Measurements from ENCODE around the gene HVCN1.

DNA sequence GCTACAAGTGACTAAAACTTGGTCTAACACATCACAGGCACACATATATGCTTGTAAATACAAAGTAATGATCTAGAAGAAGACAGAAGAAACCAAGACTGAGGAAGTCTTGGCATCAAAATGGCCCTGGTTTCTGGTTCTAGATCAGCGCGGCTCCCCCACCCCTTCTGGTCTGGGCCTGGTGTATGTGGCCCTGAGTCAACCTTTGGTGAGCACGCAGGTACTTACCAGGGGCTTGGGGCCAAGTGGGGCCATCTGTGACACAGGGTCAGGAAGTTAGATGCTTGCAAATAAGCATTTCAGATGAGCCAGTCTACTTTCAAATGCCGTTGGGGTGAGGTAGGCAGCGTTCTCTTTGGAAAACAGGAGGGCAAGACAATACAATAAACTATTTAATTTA lies 13.2 kb upstream of the HVCN1 start:
- TF ChIP-seq SKIL (CRISPR knock-in tag; IDR thresholded peaks at IDR 0.05; ENCODE audit: borderline replicate concordance) (no peak), IRX3 (CRISPR knock-in tag; IDR thresholded peaks at IDR 0.05; ENCODE audit: borderline replicate concordance, low read depth) (no peak), SRF (IDR thresholded peaks at IDR 0.05; ENCODE audit: low read depth, low read length) (no peak), REST (IDR thresholded peaks at IDR 0.05; ENCODE audit: borderline replicate concordance in 1 of 2, low read depth in 1 of 2, low read length in 2 of 2) (no peak), TAF1 (CRISPR knock-in tag; IDR thresholded peaks at IDR 0.05) (no peak), POLR2A (IDR thresholded peaks at IDR 0.05; ENCODE audit: insufficient read depth in 1 of 2, low read depth in 2 of 2, low read length in 2 of 2) (no peak), ZNF382 (CRISPR knock-in tag; IDR thresholded peaks at IDR 0.05; ENCODE audit: borderline replicate concordance) (no peak), HIVEP1 (CRISPR knock-in tag; IDR thresholded peaks at IDR 0.05) (no peak), ZNF225 (CRISPR knock-in tag; IDR thresholded peaks at IDR 0.05) (no peak), ZNF740 (CRISPR knock-in tag; IDR thresholded peaks at IDR 0.05) (no peak), KLF9 (CRISPR knock-in tag; IDR thresholded peaks at IDR 0.05; ENCODE audit: low read depth) (no peak)
- TF ChIP-seq, protein P1, sequence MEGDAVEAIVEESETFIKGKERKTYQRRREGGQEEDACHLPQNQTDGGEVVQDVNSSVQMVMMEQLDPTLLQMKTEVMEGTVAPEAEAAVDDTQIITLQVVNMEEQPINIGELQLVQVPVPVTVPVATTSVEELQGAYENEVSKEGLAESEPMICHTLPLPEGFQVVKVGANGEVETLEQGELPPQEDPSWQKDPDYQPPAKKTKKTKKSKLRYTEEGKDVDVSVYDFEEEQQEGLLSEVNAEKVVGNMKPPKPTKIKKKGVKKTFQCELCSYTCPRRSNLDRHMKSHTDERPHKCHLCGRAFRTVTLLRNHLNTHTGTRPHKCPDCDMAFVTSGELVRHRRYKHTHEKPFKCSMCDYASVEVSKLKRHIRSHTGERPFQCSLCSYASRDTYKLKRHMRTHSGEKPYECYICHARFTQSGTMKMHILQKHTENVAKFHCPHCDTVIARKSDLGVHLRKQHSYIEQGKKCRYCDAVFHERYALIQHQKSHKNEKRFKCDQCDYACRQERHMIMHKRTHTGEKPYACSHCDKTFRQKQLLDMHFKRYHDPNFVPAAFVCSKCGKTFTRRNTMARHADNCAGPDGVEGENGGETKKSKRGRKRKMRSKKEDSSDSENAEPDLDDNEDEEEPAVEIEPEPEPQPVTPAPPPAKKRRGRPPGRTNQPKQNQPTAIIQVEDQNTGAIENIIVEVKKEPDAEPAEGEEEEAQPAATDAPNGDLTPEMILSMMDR (CRISPR knock-in tag; IDR thresholded peaks at IDR 0.05) = no peak
- TF ChIP-seq, protein P2, sequence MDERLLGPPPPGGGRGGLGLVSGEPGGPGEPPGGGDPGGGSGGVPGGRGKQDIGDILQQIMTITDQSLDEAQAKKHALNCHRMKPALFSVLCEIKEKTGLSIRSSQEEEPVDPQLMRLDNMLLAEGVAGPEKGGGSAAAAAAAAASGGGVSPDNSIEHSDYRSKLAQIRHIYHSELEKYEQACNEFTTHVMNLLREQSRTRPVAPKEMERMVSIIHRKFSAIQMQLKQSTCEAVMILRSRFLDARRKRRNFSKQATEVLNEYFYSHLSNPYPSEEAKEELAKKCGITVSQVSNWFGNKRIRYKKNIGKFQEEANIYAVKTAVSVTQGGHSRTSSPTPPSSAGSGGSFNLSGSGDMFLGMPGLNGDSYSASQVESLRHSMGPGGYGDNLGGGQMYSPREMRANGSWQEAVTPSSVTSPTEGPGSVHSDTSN (CRISPR knock-in tag; IDR thresholded peaks at IDR 0.05) = no peak
